ENCODE results near the gene RBP2. TPM values are rescaled to one million over a fixed set of nuclear protein-coding genes. Genes with fewer than 3 reads are reported as not detected.

Gene RBP2
- total RNA-seq, 1 donor from 2014 or later = not detected

- TF ChIP-seq EZH2phosphoT487 (IDR thresholded peaks at IDR 0.05) (no peak), EZH2 (IDR thresholded peaks at IDR 0.05) (no peak)
- TF ChIP-seq, protein P1, sequence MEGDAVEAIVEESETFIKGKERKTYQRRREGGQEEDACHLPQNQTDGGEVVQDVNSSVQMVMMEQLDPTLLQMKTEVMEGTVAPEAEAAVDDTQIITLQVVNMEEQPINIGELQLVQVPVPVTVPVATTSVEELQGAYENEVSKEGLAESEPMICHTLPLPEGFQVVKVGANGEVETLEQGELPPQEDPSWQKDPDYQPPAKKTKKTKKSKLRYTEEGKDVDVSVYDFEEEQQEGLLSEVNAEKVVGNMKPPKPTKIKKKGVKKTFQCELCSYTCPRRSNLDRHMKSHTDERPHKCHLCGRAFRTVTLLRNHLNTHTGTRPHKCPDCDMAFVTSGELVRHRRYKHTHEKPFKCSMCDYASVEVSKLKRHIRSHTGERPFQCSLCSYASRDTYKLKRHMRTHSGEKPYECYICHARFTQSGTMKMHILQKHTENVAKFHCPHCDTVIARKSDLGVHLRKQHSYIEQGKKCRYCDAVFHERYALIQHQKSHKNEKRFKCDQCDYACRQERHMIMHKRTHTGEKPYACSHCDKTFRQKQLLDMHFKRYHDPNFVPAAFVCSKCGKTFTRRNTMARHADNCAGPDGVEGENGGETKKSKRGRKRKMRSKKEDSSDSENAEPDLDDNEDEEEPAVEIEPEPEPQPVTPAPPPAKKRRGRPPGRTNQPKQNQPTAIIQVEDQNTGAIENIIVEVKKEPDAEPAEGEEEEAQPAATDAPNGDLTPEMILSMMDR (IDR thresholded peaks at IDR 0.05) = no peak
- no peak for DNase-seq (ENCODE audit: low spot score)
- Histone ChIP-seq H3K4me1 (no peaks in the 10 kb centered on the region), H3K4me2 (no peak overlapping the region), H3K4me3 (no peak overlapping the region), H3F3A (ENCODE audit: low read depth) (no peaks in the 10 kb centered on the region), H3K36me3 (no peaks in the 10 kb centered on the region), H4K20me1 (ENCODE audit: low read depth) (no peaks in the 10 kb centered on the region), H2AFZ (replicated peaks) (no peak overlapping the region), H3K79me2 (ENCODE audit: low read depth) (no peaks in the 10 kb centered on the region), H3K9ac (no peak overlapping the region), H3K27me3 (no peaks in the 10 kb centered on the region), H3K27ac (no peak overlapping the region), H3K9me3 (ENCODE audit: low read depth) (no peaks in the 10 kb centered on the region)
- Mint-ChIP-seq H3K4me3 (no peak overlapping the region), H3K4me1 (peaks cover 3% of the 10 kb centered on the region), H3K9me3 (no peaks in the 10 kb centered on the region), H3K27ac (no peak overlapping the region), H3K27me3 (ENCODE audit: insufficient read depth, low read depth) (no peaks in the 10 kb centered on the region), H3K36me3 (peaks cover 9% of the 10 kb centered on the region)
Observed at GRCh38 chr3:139434228-139434627, 42.1 kb downstream of the RBP2 start.

DNA sequence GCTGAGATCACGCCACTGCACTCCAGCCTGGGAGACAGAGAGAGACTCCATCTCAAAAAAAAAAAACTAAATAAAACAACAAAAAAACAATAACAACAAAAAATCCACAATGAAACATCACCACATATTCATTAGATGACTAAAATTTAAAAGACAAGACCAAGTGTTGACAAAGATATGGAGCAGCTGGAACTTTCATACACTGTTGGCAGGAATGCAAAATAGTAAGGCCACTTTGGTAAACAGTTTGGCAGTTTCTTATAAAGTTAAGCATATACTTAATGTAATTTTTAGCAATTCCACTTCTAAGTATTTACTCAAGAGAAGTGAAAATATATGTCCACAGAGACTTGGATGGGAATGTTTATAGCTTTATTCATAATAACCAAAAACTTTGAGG, 43.2 kb downstream of the RBP2 start:
- H3K9me3 Mint-ChIP-seq = no peaks in the 10 kb centered on the region
- H3K4me2 ChIP-seq = no peak overlapping the region
- H3K36me3 Mint-ChIP-seq = peaks cover 9% of the 10 kb centered on the region
- H3K27me3 Mint-ChIP-seq (ENCODE audit: insufficient read depth, low read depth) = no peaks in the 10 kb centered on the region
- no peaks in the 10 kb centered on the region for H4K20me1 ChIP-seq (ENCODE audit: low read depth)
- H3F3A ChIP-seq (ENCODE audit: low read depth) = no peaks in the 10 kb centered on the region
- H3K4me1 ChIP-seq = no peaks in the 10 kb centered on the region
- H3K36me3 ChIP-seq = no peaks in the 10 kb centered on the region
- peaks cover 3% of the 10 kb centered on the region for H3K4me1 Mint-ChIP-seq
- TF ChIP-seq, protein P1 (IDR thresholded peaks at IDR 0.05) = no peak
- TF ChIP-seq EZH2 (IDR thresholded peaks at IDR 0.05) = no peak
- TF ChIP-seq EZH2phosphoT487 (IDR thresholded peaks at IDR 0.05) = no peak
- no peak overlapping the region for H3K27ac ChIP-seq
- H3K4me3 Mint-ChIP-seq = no peak overlapping the region
- H3K9me3 ChIP-seq (ENCODE audit: low read depth) = no peaks in the 10 kb centered on the region
- no peak overlapping the region for H3K27ac Mint-ChIP-seq
- H3K4me3 ChIP-seq = no peak overlapping the region
- H3K9ac ChIP-seq = no peak overlapping the region
- no peaks in the 10 kb centered on the region for H3K27me3 ChIP-seq
- H2AFZ ChIP-seq (replicated peaks) = no peak overlapping the region
- no peaks in the 10 kb centered on the region for H3K79me2 ChIP-seq (ENCODE audit: low read depth)
- DNase-seq (ENCODE audit: low spot score) = no peak

DNA sequence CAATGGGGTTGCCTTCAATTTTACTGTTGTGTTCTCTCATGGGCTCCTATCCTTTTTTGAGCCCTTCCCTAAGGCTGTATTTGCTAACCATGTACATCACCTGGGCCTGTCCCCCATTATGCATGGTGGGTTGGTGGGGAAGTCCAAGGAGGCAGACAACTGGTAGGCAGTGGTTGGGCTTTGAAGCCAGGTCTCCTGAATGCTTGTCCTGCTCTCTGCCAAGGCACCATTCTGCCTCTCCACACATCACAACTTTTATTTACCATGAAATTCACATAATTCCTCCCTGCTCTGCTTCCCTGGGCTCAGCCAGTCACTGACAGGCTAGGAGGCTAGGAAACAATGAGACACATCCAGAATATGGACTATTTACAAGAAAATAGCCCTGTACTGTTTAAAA, 45.8 kb downstream of the RBP2 start:
- Histone ChIP-seq H3K27ac (no peak overlapping the region), H3K79me2 (ENCODE audit: low read depth) (no peaks in the 10 kb centered on the region), H3K9ac (no peak overlapping the region), H3K36me3 (no peaks in the 10 kb centered on the region), H2AFZ (replicated peaks) (no peak overlapping the region), H3F3A (ENCODE audit: low read depth) (no peaks in the 10 kb centered on the region), H3K4me2 (no peak overlapping the region), H3K4me1 (no peaks in the 10 kb centered on the region), H3K27me3 (no peaks in the 10 kb centered on the region), H3K4me3 (no peak overlapping the region), H4K20me1 (ENCODE audit: low read depth) (no peaks in the 10 kb centered on the region), H3K9me3 (ENCODE audit: low read depth) (no peaks in the 10 kb centered on the region)
- TF ChIP-seq, protein P1 (IDR thresholded peaks at IDR 0.05) = no peak
- TF ChIP-seq EZH2 (IDR thresholded peaks at IDR 0.05) (no peak), EZH2phosphoT487 (IDR thresholded peaks at IDR 0.05) (no peak)
- Mint-ChIP-seq H3K9me3 (no peaks in the 10 kb centered on the region), H3K27me3 (ENCODE audit: insufficient read depth, low read depth) (no peaks in the 10 kb centered on the region), H3K27ac (no peak overlapping the region), H3K36me3 (peaks cover 5% of the 10 kb centered on the region), H3K4me3 (no peak overlapping the region), H3K4me1 (peaks cover 7% of the 10 kb centered on the region)
- DNase-seq (ENCODE audit: low spot score) = no peak
